ENCODE results near the gene DNASE1L1. TPM values are rescaled to one million over a fixed set of nuclear protein-coding genes. Genes with fewer than 3 reads are reported as not detected.

The DNASE1L1 gene
- total RNA-seq, 1 donor from 2014 or later = 14.5 TPM

- Mint-ChIP-seq H3K4me1 (ENCODE audit: low read depth) (peaks cover 11% of the 10 kb centered on the region), H3K27me3 (ENCODE audit: insufficient read depth) (no peaks in the 10 kb centered on the region), H3K9me3 (no peaks in the 10 kb centered on the region), H3K4me3 (peak overlapping the region; percentile 84), H3K36me3 (ENCODE audit: low read depth) (peaks cover 9% of the 10 kb centered on the region), H3K27ac (peak overlapping the region; percentile 63)
- intact Hi-C loops (cut with micrococcal nuclease) = loop anchor here (1.0 to 2.0 kb wide), 3 partner anchors 108 to 442 kb away; partner anchors contain the start of genes LAGE3 and SLC10A3
- peak; percentile 88 for DNase-seq (ENCODE audit: low spot score)
These were observed 37.9 kb downstream of the DNASE1L1 start for GRCh38 chrX:154371017-154371788.

GRCh38 chrX:154370300-154371016, 38.6 kb downstream of the DNASE1L1 start:
- Mint-ChIP-seq H3K4me3 (peak overlapping the region; percentile 95), H3K27me3 (ENCODE audit: insufficient read depth) (no peaks in the 10 kb centered on the region), H3K9me3 (no peaks in the 10 kb centered on the region), H3K4me1 (ENCODE audit: low read depth) (peaks cover 11% of the 10 kb centered on the region), H3K36me3 (ENCODE audit: low read depth) (peaks cover 9% of the 10 kb centered on the region), H3K27ac (peak overlapping the region; percentile 83)
- DNase-seq (ENCODE audit: low spot score) = no peak
- intact Hi-C loops (cut with micrococcal nuclease) = loop anchor here (1.0 to 2.0 kb wide), 3 partner anchors 109 to 442 kb away; partner anchors contain the start of genes LAGE3 and SLC10A3

GRCh38 chrX:154369449-154370299, 39.4 kb downstream of the DNASE1L1 start:
- H3K36me3 Mint-ChIP-seq (ENCODE audit: low read depth) = peaks cover 11% of the 10 kb centered on the region
- peaks cover 11% of the 10 kb centered on the region for H3K4me1 Mint-ChIP-seq (ENCODE audit: low read depth)
- peak; percentile 61 for DNase-seq (ENCODE audit: low spot score)
- no peaks in the 10 kb centered on the region for H3K27me3 Mint-ChIP-seq (ENCODE audit: insufficient read depth)
- intact Hi-C loops (cut with micrococcal nuclease) = loop anchor here (1.0 to 2.0 kb wide), 4 partner anchors 9 to 441 kb away; partner anchors contain the start of genes TAFAZZIN and TMEM187
- peak overlapping the region; percentile 95 for H3K4me3 Mint-ChIP-seq
- peak overlapping the region; percentile 83 for H3K27ac Mint-ChIP-seq
- no peaks in the 10 kb centered on the region for H3K9me3 Mint-ChIP-seq

GRCh38 chrX:154368630-154369448, 40.2 kb downstream of the DNASE1L1 start:
- intact Hi-C loops (cut with micrococcal nuclease) = loop anchor here (1.0 to 2.0 kb wide), 4 partner anchors 9 to 396 kb away; partner anchors contain the start of genes ATP6AP1, TAFAZZIN and TMEM187
- Mint-ChIP-seq H3K36me3 (ENCODE audit: low read depth) (peaks cover 12% of the 10 kb centered on the region), H3K9me3 (no peaks in the 10 kb centered on the region), H3K4me1 (ENCODE audit: low read depth) (peaks cover 11% of the 10 kb centered on the region), H3K27ac (peak overlapping the region; percentile 90), H3K4me3 (peak overlapping the region; percentile 95), H3K27me3 (ENCODE audit: insufficient read depth) (no peaks in the 10 kb centered on the region)
- DNase-seq (ENCODE audit: low spot score) = peak; percentile 82

DNA sequence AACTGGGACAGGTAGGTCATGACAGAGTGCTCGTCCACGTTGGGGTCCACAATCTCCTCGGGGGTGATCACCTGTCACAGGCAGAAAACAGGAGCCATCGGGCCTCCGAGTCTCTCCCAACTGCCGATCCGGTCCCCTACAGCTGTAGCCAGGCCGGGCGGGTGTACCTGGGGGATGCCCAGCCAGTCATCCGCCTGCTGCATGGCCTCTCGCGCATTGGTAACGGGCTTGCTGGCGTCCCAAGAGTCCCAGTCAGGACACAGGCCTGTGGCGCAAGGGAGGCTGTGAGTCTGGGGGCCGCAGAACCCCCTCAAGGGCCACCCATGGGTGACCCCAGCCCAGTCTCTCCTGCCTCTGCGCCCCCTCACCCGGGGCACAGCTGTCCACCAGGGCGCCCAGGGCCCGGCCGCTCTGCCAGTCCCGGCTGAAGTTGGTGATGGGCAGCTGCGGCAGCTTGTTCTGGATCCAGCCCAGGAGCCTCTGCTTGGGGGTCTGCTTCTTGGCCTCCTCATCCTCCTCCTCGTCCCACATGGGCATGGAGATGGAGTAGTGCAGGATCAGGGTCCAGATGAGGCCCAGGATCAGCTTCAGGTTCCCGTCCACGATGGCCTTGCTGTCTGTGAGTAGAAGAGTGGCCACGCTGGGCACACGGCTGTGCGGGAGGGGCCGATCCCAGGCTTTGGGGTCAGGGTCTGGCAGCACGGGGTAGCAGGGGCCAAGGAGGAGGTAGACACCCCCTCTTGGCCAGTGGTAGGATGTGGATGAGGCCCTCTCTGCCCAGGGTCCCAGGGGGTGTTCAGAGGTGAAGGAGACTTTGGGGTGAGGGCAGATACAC, 41.4 kb downstream of the DNASE1L1 start:
- Mint-ChIP-seq H3K9me3 (no peaks in the 10 kb centered on the region), H3K27ac (peak overlapping the region; percentile 90), H3K4me1 (ENCODE audit: low read depth) (peaks cover 5% of the 10 kb centered on the region), H3K4me3 (peak overlapping the region; percentile 95), H3K27me3 (ENCODE audit: insufficient read depth) (no peaks in the 10 kb centered on the region), H3K36me3 (ENCODE audit: low read depth) (peaks cover 17% of the 10 kb centered on the region)
- intact Hi-C loops (cut with micrococcal nuclease) = loop anchor here (1.0 to 2.0 kb wide), 3 partner anchors 43 to 395 kb away; partner anchors contain the start of genes ATP6AP1, TAFAZZIN and TMEM187
- DNase-seq (ENCODE audit: low spot score) = no peak

- intact Hi-C loops (cut with micrococcal nuclease) = no loop called here
- Mint-ChIP-seq H3K9me3 (no peaks in the 10 kb centered on the region), H3K27ac (peak overlapping the region; percentile 48), H3K4me3 (no peak overlapping the region), H3K36me3 (ENCODE audit: low read depth) (peaks cover 19% of the 10 kb centered on the region), H3K27me3 (ENCODE audit: insufficient read depth) (no peaks in the 10 kb centered on the region), H3K4me1 (ENCODE audit: low read depth) (peaks cover 5% of the 10 kb centered on the region)
- DNase-seq (ENCODE audit: low spot score) = no peak
These were observed 42.4 kb downstream of the DNASE1L1 start for GRCh38 chrX:154366666-154367055.

- H3K27ac Mint-ChIP-seq = no peak overlapping the region
These were observed 42.9 kb downstream of the DNASE1L1 start for GRCh38 chrX:154365997-154366665.

GRCh38 chrX:154365052-154365600, 43.9 kb downstream of the DNASE1L1 start:
- DNase-seq (ENCODE audit: low spot score) = no peak
- Mint-ChIP-seq H3K9me3 (no peaks in the 10 kb centered on the region), H3K27ac (peak overlapping the region; percentile 61), H3K4me1 (ENCODE audit: low read depth) (peaks cover 5% of the 10 kb centered on the region), H3K27me3 (ENCODE audit: insufficient read depth) (no peaks in the 10 kb centered on the region), H3K4me3 (no peak overlapping the region), H3K36me3 (ENCODE audit: low read depth) (peaks cover 23% of the 10 kb centered on the region)
- intact Hi-C loops (cut with micrococcal nuclease) = no loop called here

More at GRCh38 chrX:154365997-154366665, 42.9 kb downstream of the DNASE1L1 start:
- peaks cover 19% of the 10 kb centered on the region for H3K36me3 Mint-ChIP-seq (ENCODE audit: low read depth)
- no peaks in the 10 kb centered on the region for H3K27me3 Mint-ChIP-seq (ENCODE audit: insufficient read depth)
- no peak overlapping the region for H3K4me3 Mint-ChIP-seq
- no peaks in the 10 kb centered on the region for H3K9me3 Mint-ChIP-seq
- DNase-seq (ENCODE audit: low spot score) = no peak
- intact Hi-C loops (cut with micrococcal nuclease) = no loop called here
- H3K4me1 Mint-ChIP-seq (ENCODE audit: low read depth) = peaks cover 5% of the 10 kb centered on the region

GRCh38 chrX:154363706-154364439, 45.2 kb downstream of the DNASE1L1 start:
- Mint-ChIP-seq H3K4me1 (ENCODE audit: low read depth) (peaks cover 5% of the 10 kb centered on the region), H3K27ac (no peak overlapping the region), H3K36me3 (ENCODE audit: low read depth) (peaks cover 20% of the 10 kb centered on the region), H3K9me3 (no peaks in the 10 kb centered on the region), H3K4me3 (no peak overlapping the region), H3K27me3 (ENCODE audit: insufficient read depth) (no peaks in the 10 kb centered on the region)
- DNase-seq (ENCODE audit: low spot score) = no peak
- intact Hi-C loops (cut with micrococcal nuclease) = no loop called here

DNA sequence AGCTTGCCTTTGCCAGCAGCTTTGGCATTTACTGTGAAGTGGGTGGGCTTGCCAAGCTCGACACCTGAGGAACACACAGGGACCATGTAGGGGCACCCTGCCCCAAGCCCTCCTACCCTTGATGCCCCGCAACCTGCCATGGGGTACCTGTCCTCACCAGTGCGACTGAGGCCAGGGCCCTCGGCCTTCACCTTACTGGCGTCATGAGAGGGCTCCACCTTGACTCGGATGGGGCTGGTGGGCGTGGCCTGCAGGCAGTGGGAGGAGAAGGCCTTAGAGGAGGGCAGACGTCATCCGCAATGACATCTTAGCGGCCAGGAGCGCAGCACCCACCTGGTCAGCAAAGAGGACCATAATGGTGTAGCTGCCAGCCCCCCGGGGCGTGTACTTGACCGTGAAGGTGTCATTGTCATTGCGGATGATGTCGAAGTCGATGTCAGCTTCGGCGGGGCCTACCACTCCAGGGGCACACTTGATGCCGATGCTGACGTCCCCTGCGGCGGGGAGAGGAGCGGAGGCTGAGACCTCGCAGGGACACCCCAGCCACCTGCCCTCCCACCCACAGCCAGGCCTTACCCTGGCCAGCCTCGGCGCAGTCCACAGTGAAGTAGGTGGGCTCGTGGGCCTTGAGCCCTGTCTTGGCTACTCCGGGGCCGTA, 46.8 kb downstream of the DNASE1L1 start:
- no peak overlapping the region for H3K4me3 Mint-ChIP-seq
- no peaks in the 10 kb centered on the region for H3K9me3 Mint-ChIP-seq
- H3K27ac Mint-ChIP-seq = no peak overlapping the region
- intact Hi-C loops (cut with micrococcal nuclease) = no loop called here
- no peaks in the 10 kb centered on the region for H3K27me3 Mint-ChIP-seq (ENCODE audit: insufficient read depth)
- H3K4me1 Mint-ChIP-seq (ENCODE audit: low read depth) = no peaks in the 10 kb centered on the region
- DNase-seq (ENCODE audit: low spot score) = no peak
- H3K36me3 Mint-ChIP-seq (ENCODE audit: low read depth) = peaks cover 26% of the 10 kb centered on the region
